Thyroid gland (tissue), 4 donors: ENCODE data around the gene IL11.
"Not testable (repeated sequence)": the region's sequence is repeated elsewhere in the genome, so short reads cannot be mapped to it uniquely, and the experiment has no call there.

Source experiments
- POLR2A ChIP-seq, 2 donors: fragments of 450-650 bp; IDR thresholded peaks; one replicate each; pipeline ENCODE4 v1.6.1; 2017; ENCODE audit warnings: antibody characterized with exemption in 2 of 2, mild to moderate bottlenecking in 2 of 2, moderate library complexity in 1 of 2
- TF ChIP-seq, protein P1 (sequence below), 6 experiments: fragments of 200-600 bp in 3 of 6; fragments of 450-650 bp in 3 of 6; sonication (generic) in 3 of 6; IDR thresholded peaks; one replicate each; pipeline ENCODE4 v1.5.1; 2016 to 2019; ENCODE audit warnings: antibody characterized with exemption in 6 of 6, mild to moderate bottlenecking in 2 of 6, inconsistent platforms in 1 of 6, moderate library complexity in 1 of 6

DNA sequence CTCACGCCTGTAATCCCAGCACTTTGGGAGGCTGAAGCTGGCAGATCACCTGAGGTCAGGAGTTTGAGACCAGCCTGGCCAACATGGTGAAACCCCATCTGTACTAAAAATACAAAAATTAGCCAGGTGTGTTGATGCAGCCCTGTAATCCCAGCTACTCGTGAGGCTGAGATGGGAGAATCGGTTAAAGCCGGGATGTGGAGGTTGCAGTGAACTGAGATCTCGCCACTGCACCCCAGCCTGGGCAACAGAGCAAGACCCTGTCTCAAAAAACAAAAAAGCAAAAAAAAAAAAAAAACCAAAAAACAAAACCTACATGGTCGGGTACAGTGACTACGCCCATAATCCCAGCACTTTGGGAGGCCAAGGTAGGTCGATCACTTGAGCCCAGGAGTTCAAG lies 38.9 kb upstream of the IL11 start:
- TF ChIP-seq, protein P1, sequence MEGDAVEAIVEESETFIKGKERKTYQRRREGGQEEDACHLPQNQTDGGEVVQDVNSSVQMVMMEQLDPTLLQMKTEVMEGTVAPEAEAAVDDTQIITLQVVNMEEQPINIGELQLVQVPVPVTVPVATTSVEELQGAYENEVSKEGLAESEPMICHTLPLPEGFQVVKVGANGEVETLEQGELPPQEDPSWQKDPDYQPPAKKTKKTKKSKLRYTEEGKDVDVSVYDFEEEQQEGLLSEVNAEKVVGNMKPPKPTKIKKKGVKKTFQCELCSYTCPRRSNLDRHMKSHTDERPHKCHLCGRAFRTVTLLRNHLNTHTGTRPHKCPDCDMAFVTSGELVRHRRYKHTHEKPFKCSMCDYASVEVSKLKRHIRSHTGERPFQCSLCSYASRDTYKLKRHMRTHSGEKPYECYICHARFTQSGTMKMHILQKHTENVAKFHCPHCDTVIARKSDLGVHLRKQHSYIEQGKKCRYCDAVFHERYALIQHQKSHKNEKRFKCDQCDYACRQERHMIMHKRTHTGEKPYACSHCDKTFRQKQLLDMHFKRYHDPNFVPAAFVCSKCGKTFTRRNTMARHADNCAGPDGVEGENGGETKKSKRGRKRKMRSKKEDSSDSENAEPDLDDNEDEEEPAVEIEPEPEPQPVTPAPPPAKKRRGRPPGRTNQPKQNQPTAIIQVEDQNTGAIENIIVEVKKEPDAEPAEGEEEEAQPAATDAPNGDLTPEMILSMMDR (IDR thresholded peaks at IDR 0.05), result not testable (repeated sequence)
- TF ChIP-seq POLR2A (IDR thresholded peaks at IDR 0.05), result not testable (repeated sequence)
